PFSK-1 (cell line): ENCODE data around the gene FAM9C.

Source experiments
- FOXP2 ChIP-seq: optimal IDR thresholded peaks from 2 replicates; pipeline ENCODE3; 2011; ENCODE audit warnings: borderline replicate concordance, control low read depth, inconsistent platforms; ENCODE audit not compliant: insufficient read depth; ENCODE audit errors: extremely low read length, extremely low read depth
- POLR2AphosphoS5 ChIP-seq: IDR thresholded peaks from 2 replicates; pipeline ENCODE4 v1.6.1; 2012; ENCODE audit warnings: low read depth, mild to moderate bottlenecking, control low read depth, low read length, moderate library complexity
- REST ChIP-seq, 2 experiments: IDR thresholded peaks; 2 replicates each; pipeline versions ENCODE4 v1.6.1 to v1.8.0; 2011 to 2012; ENCODE audit warnings: low read depth in 2 of 2, low read length in 2 of 2, control low read depth in 1 of 2, inconsistent platforms in 1 of 2, mild to moderate bottlenecking in 1 of 2, moderate library complexity in 1 of 2; ENCODE audit not compliant: insufficient read depth in 1 of 2
- SIN3A ChIP-seq: IDR thresholded peaks from 2 replicates; pipeline ENCODE4 v1.6.1; 2012; ENCODE audit warnings: mild to moderate bottlenecking, low read length, moderate library complexity, borderline replicate concordance; ENCODE audit not compliant: insufficient read depth
- TAF1 ChIP-seq: IDR thresholded peaks from 2 replicates; pipeline ENCODE4 v1.6.1; 2012; ENCODE audit warnings: low read length, control low read depth, borderline replicate concordance; ENCODE audit not compliant: insufficient read depth

FAM9C gene

GRCh38 chrX:13069771-13070416 lies 25.5 kb upstream of the FAM9C start:
- TF ChIP-seq TAF1 (no peak), POLR2AphosphoS5 (no peak), REST (IDR thresholded peaks at IDR 0.05; ENCODE audit: insufficient read depth in 1 of 2, low read depth in 2 of 2, low read length in 2 of 2) (no peak), FOXP2 (no peak), SIN3A (no peak)

GRCh38 chrX:13068651-13069050 lies 24.2 kb upstream of the FAM9C start:
- TF ChIP-seq REST (IDR thresholded peaks at IDR 0.05; ENCODE audit: insufficient read depth in 1 of 2, low read depth in 2 of 2, low read length in 2 of 2) (no peak), POLR2AphosphoS5 (no peak), TAF1 (no peak), FOXP2 (no peak), SIN3A (no peak)

GRCh38 chrX:13067773-13068172 lies 23.4 kb upstream of the FAM9C start:
- no peak for TF ChIP-seq REST (IDR thresholded peaks at IDR 0.05; ENCODE audit: insufficient read depth in 1 of 2, low read depth in 2 of 2, low read length in 2 of 2)

- no peak for TF ChIP-seq TAF1
- TF ChIP-seq SIN3A: no peak
- no peak for TF ChIP-seq REST (IDR thresholded peaks at IDR 0.05; ENCODE audit: insufficient read depth in 1 of 2, low read depth in 2 of 2, low read length in 2 of 2)
- no peak for TF ChIP-seq POLR2AphosphoS5
Measured at GRCh38 chrX:13066391-13066790, 22.0 kb upstream of the FAM9C start.

DNA sequence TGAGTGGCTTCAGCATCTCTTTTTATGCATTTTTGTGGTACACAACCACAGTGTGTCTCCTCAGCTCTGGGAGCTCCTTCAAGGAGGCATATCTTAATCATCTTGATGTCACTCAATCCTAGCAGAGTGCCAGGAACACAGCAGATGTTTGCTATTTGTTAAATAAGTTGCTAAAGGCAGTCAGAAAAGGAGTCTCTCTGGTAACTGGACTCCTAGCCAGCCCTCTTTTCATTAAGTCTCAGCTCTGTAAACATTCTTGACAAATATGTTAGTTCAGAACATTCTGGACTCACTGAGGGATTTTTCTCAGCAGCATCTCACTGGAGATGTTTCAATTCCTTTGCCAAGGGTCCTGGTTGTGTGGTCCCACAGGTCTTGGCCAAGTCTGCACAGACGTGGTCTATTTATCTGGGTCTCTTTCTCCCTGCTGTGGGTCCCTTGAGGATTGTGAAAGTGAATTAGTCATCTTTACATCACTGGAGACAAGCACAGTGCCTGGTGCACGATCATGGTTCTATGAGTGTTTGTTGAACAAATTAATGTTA lies 20.3 kb upstream of the FAM9C start:
- TF ChIP-seq REST (IDR thresholded peaks at IDR 0.05; ENCODE audit: insufficient read depth in 1 of 2, low read depth in 2 of 2, low read length in 2 of 2) (no peak), TAF1 (no peak), POLR2AphosphoS5 (no peak), SIN3A (no peak), FOXP2 (no peak)
